H1 (cell line): Measurements from ENCODE around the gene GALNT13. TPM values are rescaled to one million over a fixed set of nuclear protein-coding genes. Genes with fewer than 3 reads are reported as not detected.

Experiments used
- CTCF ChIA-PET: fragments of 300-600 bp; sonication (Branson Sonifier 250); formaldehyde crosslinking; loops from one replicate; lab custom pipeline; 2021; ENCODE audit not compliant: partially characterized antibody; lab: Charles Lee
- POLR2A ChIA-PET: fragments of 300-600 bp; sonication (Branson Sonifier 250); formaldehyde crosslinking; loops from one replicate; lab custom pipeline; 2021; ENCODE audit warnings: inconsistent platforms; ENCODE audit not compliant: partially characterized antibody; lab: Charles Lee
- DNase-seq, 2 experiments: peaks; one replicate each; pipeline versions ENCODE4 v3.0.0 to v3.0.0-alpha.2; 2010 to 2022; ENCODE audit warnings: low spot score in 2 of 2, low read depth in 1 of 2, mixed read lengths in 1 of 2
- FAIRE-seq: peaks from 2 replicates; lab custom pipeline; 2011; peaks lifted over from hg19 to GRCh38; lab: Jason Lieb, UNC
- H2AFZ ChIP-seq: 2 replicates; pipeline ENCODE4 v1.8.1; 2012; ENCODE audit warnings: low read length, inconsistent platforms
- H2AK5ac ChIP-seq: 2 replicates; pipeline ENCODE4 v1.6.1; 2013; ENCODE audit warnings: low read depth, low read length
- H2BK120ac ChIP-seq: replicated peaks from 2 replicates; pipeline ENCODE3; 2013; ENCODE audit warnings: low read depth, low read length, inconsistent platforms
- H2BK12ac ChIP-seq: 2 replicates; pipeline ENCODE4 v1.6.1; 2013; ENCODE audit warnings: low read depth, low read length
- H2BK15ac ChIP-seq: 2 replicates; pipeline ENCODE4 v1.6.1; 2013; ENCODE audit warnings: low read length
- H2BK20ac ChIP-seq: 2 replicates; pipeline ENCODE4 v1.6.1; 2013; ENCODE audit warnings: low read length
- H2BK5ac ChIP-seq: 2 replicates; pipeline ENCODE4 v1.6.1; 2013; ENCODE audit warnings: low read depth, low read length
- H3K14ac ChIP-seq: 2 replicates; pipeline ENCODE4 v1.6.1; 2013; ENCODE audit warnings: inconsistent platforms; ENCODE audit not compliant: insufficient read length
- H3K18ac ChIP-seq: 2 replicates; pipeline ENCODE4 v1.6.1; 2013; ENCODE audit warnings: low read length; ENCODE audit errors: extremely low read depth
- H3K23ac ChIP-seq: 2 replicates; pipeline ENCODE4 v1.6.1; 2013; ENCODE audit warnings: inconsistent platforms; ENCODE audit not compliant: insufficient read length
- H3K23me2 ChIP-seq: 2 replicates; pipeline ENCODE4 v1.6.1; 2013; ENCODE audit warnings: low read depth, low read length
- H3K27ac ChIP-seq: 2 replicates; pipeline ENCODE4 v1.6.1; 2011; ENCODE audit warnings: low read depth, low read length, inconsistent platforms
- H3K27me3 ChIP-seq, 4 experiments: replicated peaks in 1 of 4; 1 replicate in 1 of 4; 2 replicates in 3 of 4; pipeline versions ENCODE4 v1.6.1 to v1.8.1; 2011 to 2013; ENCODE audit warnings: low read length in 3 of 4, mild to moderate bottlenecking in 3 of 4, inconsistent platforms in 2 of 4, mixed read lengths in 2 of 4, moderate library complexity in 1 of 4; ENCODE audit not compliant: control insufficient read depth in 3 of 4, insufficient read depth in 3 of 4; ENCODE audit errors: extremely low read depth in 1 of 4
- H3K36me3 ChIP-seq, 4 experiments: 2 replicates each; pipeline versions ENCODE4 v1.6.1 to v1.8.1; 2011 to 2013; ENCODE audit warnings: mild to moderate bottlenecking in 4 of 4, low read length in 3 of 4, moderate library complexity in 2 of 4, control low read depth in 1 of 4, inconsistent platforms in 1 of 4; ENCODE audit not compliant: insufficient read depth in 4 of 4, control insufficient read depth in 2 of 4
- H3K4ac ChIP-seq: replicated peaks from 2 replicates; pipeline ENCODE3; 2013; ENCODE audit warnings: low read length, low read depth, mixed read lengths, inconsistent platforms; ENCODE audit not compliant: insufficient read length
- H3K4me1 ChIP-seq, 4 experiments: replicated peaks in 1 of 4; 1 replicate in 1 of 4; 2 replicates in 3 of 4; pipeline versions ENCODE4 v1.6.1 to v1.8.1; 2011 to 2013; ENCODE audit warnings: low read length in 3 of 4, inconsistent platforms in 2 of 4, mixed read lengths in 1 of 4; ENCODE audit not compliant: insufficient read depth in 4 of 4, control insufficient read depth in 3 of 4
- H3K4me2 ChIP-seq, 2 experiments: 2 replicates each; pipeline versions ENCODE4 v1.6.1 to v1.8.1; 2011 to 2013; ENCODE audit warnings: low read depth in 2 of 2, low read length in 2 of 2, control low read depth in 1 of 2, inconsistent platforms in 1 of 2, mild to moderate bottlenecking in 1 of 2; ENCODE audit not compliant: insufficient read depth in 1 of 2
- H3K4me3 ChIP-seq, 4 experiments: fragments of 200-600, 300-600 bp in 1 of 4; sonication (generic), shearing (Covaris generic), sonication (Bioruptor Twin) in 1 of 4; 2 replicates each; pipeline versions ENCODE4 v1.5.1 to v1.8.1; 2011 to 2016; ENCODE audit warnings: low read length in 4 of 4, low read depth in 3 of 4, control low read depth in 2 of 4, inconsistent platforms in 2 of 4, mild to moderate bottlenecking in 2 of 4, mixed read lengths in 1 of 4, moderate library complexity in 1 of 4; ENCODE audit not compliant: insufficient read depth in 2 of 4; ENCODE audit errors: extremely low read depth in 1 of 4
- H3K56ac ChIP-seq: replicated peaks from 2 replicates; pipeline ENCODE3; 2013; ENCODE audit warnings: low read depth, mild to moderate bottlenecking, mixed read lengths, low read length, inconsistent platforms; ENCODE audit not compliant: insufficient read length
- H3K79me1 ChIP-seq: 2 replicates; pipeline ENCODE4 v1.6.1; 2013; ENCODE audit warnings: low read depth, low read length, control low read depth
- H3K79me2 ChIP-seq, 2 experiments: 2 replicates each; pipeline versions ENCODE4 v1.6.1 to v1.8.1; 2012 to 2013; ENCODE audit warnings: low read length in 2 of 2, mild to moderate bottlenecking in 2 of 2, inconsistent platforms in 1 of 2; ENCODE audit not compliant: insufficient read depth in 2 of 2, control insufficient read depth in 1 of 2
- H3K9ac ChIP-seq, 4 experiments: replicated peaks in 1 of 4; 1 replicate in 1 of 4; 2 replicates in 3 of 4; pipeline versions ENCODE4 v1.6.1 to v1.8.1; 2011 to 2013; ENCODE audit warnings: low read depth in 3 of 4, low read length in 3 of 4, control low read depth in 2 of 4, mild to moderate bottlenecking in 2 of 4, moderate library complexity in 2 of 4, inconsistent platforms in 1 of 4; ENCODE audit errors: extremely low read depth in 1 of 4
- H3K9me3 ChIP-seq, 2 experiments: 2 replicates each; pipeline versions ENCODE4 v1.6.1 to v1.8.1; 2012 to 2013; ENCODE audit warnings: mild to moderate bottlenecking in 2 of 2, moderate library complexity in 2 of 2, control low read depth in 1 of 2, inconsistent platforms in 1 of 2, low read depth in 1 of 2, low read length in 1 of 2, mixed read lengths in 1 of 2; ENCODE audit not compliant: insufficient read depth in 2 of 2
- H4K20me1 ChIP-seq, 2 experiments: replicated peaks in 1 of 2; 2 replicates each; pipeline versions ENCODE3 to v1.8.1; 2011 to 2013; ENCODE audit warnings: inconsistent platforms in 2 of 2, low read length in 2 of 2, mild to moderate bottlenecking in 1 of 2; ENCODE audit not compliant: insufficient read depth in 2 of 2, control insufficient read depth in 1 of 2
- H4K5ac ChIP-seq: 2 replicates; pipeline ENCODE4 v1.6.1; 2013; ENCODE audit warnings: low read length, low read depth, mixed read lengths, inconsistent platforms; ENCODE audit not compliant: insufficient read length
- H4K8ac ChIP-seq: 2 replicates; pipeline ENCODE4 v1.8.0; 2013; ENCODE audit warnings: mild to moderate bottlenecking, moderate library complexity, low read length, inconsistent platforms; ENCODE audit not compliant: insufficient read depth; ENCODE audit errors: extremely low read depth
- H4K91ac ChIP-seq: replicated peaks from 2 replicates; pipeline ENCODE3; 2013; ENCODE audit warnings: low read length, mixed read lengths, inconsistent platforms; ENCODE audit not compliant: insufficient read length
- CBX5 ChIP-seq: fragments of 300-800, 300-1000 bp; sonication (generic); IDR thresholded peaks from 2 replicates; pipeline ENCODE4 v1.7.1; 2016; ENCODE audit warnings: antibody characterized with exemption, low read length, low read depth
- CHD1 ChIP-seq: IDR thresholded peaks from 2 replicates; pipeline ENCODE4 v1.6.1; 2012; ENCODE audit warnings: low read depth, low read length, improper control_type of control experiment
- EP300 ChIP-seq, 2 experiments: IDR thresholded peaks; 1 replicate in 1 of 2; 2 replicates in 1 of 2; pipeline ENCODE4 v1.6.1; 2011 to 2012; ENCODE audit warnings: low read depth in 2 of 2, low read length in 2 of 2, mild to moderate bottlenecking in 2 of 2, borderline replicate concordance in 1 of 2, inconsistent platforms in 1 of 2, moderate library complexity in 1 of 2
- JUND ChIP-seq: IDR thresholded peaks from 2 replicates; pipeline ENCODE4 v1.6.1; 2011; ENCODE audit warnings: mild to moderate bottlenecking, improper control_type of control experiment, low read length
- PHF8 ChIP-seq: fragments of 200-600 bp; sonication (generic); conservative IDR thresholded peaks from 2 replicates; pipeline ENCODE4 v1.7.1; 2012; ENCODE audit warnings: low read depth, mild to moderate bottlenecking, inconsistent platforms, low read length, moderate library complexity
- SIX5 ChIP-seq: IDR thresholded peaks from 2 replicates; pipeline ENCODE4 v1.6.1; 2011; ENCODE audit warnings: mild to moderate bottlenecking, low read depth, low read length
- SP2 ChIP-seq: IDR thresholded peaks from 2 replicates; pipeline ENCODE4 v1.6.1; 2012; ENCODE audit warnings: mild to moderate bottlenecking, low read length, inconsistent platforms
- SP4 ChIP-seq: IDR thresholded peaks from 2 replicates; pipeline ENCODE4 v1.6.1; 2012; ENCODE audit warnings: low read length, inconsistent platforms
- WGBS, 2 experiments: shearing (Covaris generic) in 1 of 2; methylation state at CpG; one replicate each; pipeline versions ENCODE4 v1.1.6 to v1.1.7; 2013 to 2015; ENCODE audit warnings: low lambda C conversion rate in 2 of 2, mixed read lengths in 2 of 2, inconsistent platforms in 1 of 2, low coverage in 1 of 2, missing lambda C conversion rate in 1 of 2; ENCODE audit not compliant: insufficient replicate concordance in 2 of 2, insufficient coverage in 1 of 2, insufficient read length in 1 of 2; ENCODE audit errors: extremely low coverage in 1 of 2, missing lambda C conversion rate in 1 of 2; 5-methylcytosine and 5-hydroxymethylcytosine counted together
- polyA plus RNA-seq, 7 experiments: library from polyadenylated mRNA; depleted of rRNA in 3 of 7; stranded (reverse) in 5 of 7; unstranded in 2 of 7; fragments of >200 nt in 5 of 7; fragments of 200-250 nt in 2 of 7; gene quantifications; 1 replicate in 5 of 7; 2 replicates in 1 of 7; 4 replicates in 1 of 7; pipeline versions ENCODE4 v1.2.1 to v1.2.3, GENCODE V29; 2011 to 2013; ENCODE audit warnings: missing spikeins in 2 of 7, mixed read lengths in 2 of 7
- total RNA-seq: library from RNA; stranded (reverse); fragmentation: NEBNext Ultra II Directional; extraction: Animal tissue kit (Norgen Biotek cat#: 25700); gene quantifications from 2 replicates; pipeline ENCODE4 v1.2.1, GENCODE V29; 2021
- TF ChIP-seq, protein P1 (sequence below): IDR thresholded peaks from 2 replicates; pipeline ENCODE4 v1.6.1; 2011; ENCODE audit warnings: low read length, improper control_type of control experiment
- TF ChIP-seq, protein P2 (sequence below): IDR thresholded peaks from 2 replicates; pipeline ENCODE4 v1.6.1; 2011; ENCODE audit warnings: low read depth, mild to moderate bottlenecking, low read length; ENCODE audit not compliant: insufficient read depth

The GALNT13 gene
- total and polyA plus RNA-seq, 2 of the 8 experiments (the other 6 are each of a cell fraction or from before 2014, with no cell fraction given): 3.2 to 9.6 TPM

DNA sequence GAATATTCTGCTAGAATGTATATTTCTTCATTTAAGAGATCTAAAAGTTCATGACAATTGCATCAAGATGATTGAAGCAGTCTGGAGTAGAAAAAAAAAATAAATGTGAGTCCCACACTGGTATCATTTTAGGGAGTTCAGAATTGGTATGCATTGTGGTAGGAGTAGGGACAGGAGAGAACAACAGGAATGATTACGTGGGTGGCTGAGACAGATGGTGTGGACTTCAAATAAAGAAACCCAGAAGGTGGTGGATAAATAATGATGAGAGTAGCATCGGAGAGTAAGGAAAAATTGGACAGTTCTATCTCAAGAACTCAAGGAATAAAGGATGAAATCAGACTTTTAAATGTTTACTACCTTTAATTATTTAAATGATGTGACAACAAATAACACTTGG lies 289.6 kb downstream of the GALNT13 start:
- Histone ChIP-seq H3K79me1 (no peaks in the 10 kb centered on the region), H3K14ac (no peak overlapping the region), H3K4me2 (no peak overlapping the region), H4K20me1 (no peaks in the 10 kb centered on the region), H3K36me3 (no peaks in the 10 kb centered on the region), H3K27ac (no peak overlapping the region), H3K4me1 (no peaks in the 10 kb centered on the region), H2AK5ac (no peak overlapping the region), H3K9ac (no peak overlapping the region), H3K4me3 (no peak overlapping the region), H3K4ac (no peak overlapping the region), H2BK15ac (no peak overlapping the region), H3K18ac (no peak overlapping the region), H2AFZ (no peak overlapping the region), H3K9me3 (no peaks in the 10 kb centered on the region), H2BK5ac (no peak overlapping the region), H4K5ac (no peak overlapping the region), H3K23me2 (no peaks in the 10 kb centered on the region), H2BK120ac (no peak overlapping the region), H3K56ac (no peak overlapping the region), H4K8ac (no peak overlapping the region), H3K23ac (no peak overlapping the region), H2BK12ac (no peak overlapping the region), H2BK20ac (no peak overlapping the region), H4K91ac (no peak overlapping the region), H3K27me3 (peaks cover 0 to 2% (median 0%) of the 10 kb centered on the region in 4 experiments; a peak in 1 of 7 replicates), H3K79me2 (no peaks in the 10 kb centered on the region)
- ChIA-PET POLR2A (no interaction called here), CTCF (no interaction called here)
- FAIRE-seq: no peak
- no peak for DNase-seq
- 94% methylated on average over 2 of the region's 2 CpGs; no CpG with 5 or more reads in 1 of the 2 experiments for WGBS, 2 experiments
- TF ChIP-seq CBX5: no peak
- TF ChIP-seq SP4: no peak
- no peak for TF ChIP-seq SIX5
- no peak for TF ChIP-seq CHD1
- no peak for TF ChIP-seq PHF8
- TF ChIP-seq EP300 (IDR thresholded peaks at IDR 0.05; ENCODE audit: borderline replicate concordance in 1 of 2, low read depth in 2 of 2, low read length in 2 of 2): no peak
- TF ChIP-seq, protein P1, sequence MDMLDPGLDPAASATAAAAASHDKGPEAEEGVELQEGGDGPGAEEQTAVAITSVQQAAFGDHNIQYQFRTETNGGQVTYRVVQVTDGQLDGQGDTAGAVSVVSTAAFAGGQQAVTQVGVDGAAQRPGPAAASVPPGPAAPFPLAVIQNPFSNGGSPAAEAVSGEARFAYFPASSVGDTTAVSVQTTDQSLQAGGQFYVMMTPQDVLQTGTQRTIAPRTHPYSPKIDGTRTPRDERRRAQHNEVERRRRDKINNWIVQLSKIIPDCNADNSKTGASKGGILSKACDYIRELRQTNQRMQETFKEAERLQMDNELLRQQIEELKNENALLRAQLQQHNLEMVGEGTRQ: no peak
- TF ChIP-seq, protein P2, sequence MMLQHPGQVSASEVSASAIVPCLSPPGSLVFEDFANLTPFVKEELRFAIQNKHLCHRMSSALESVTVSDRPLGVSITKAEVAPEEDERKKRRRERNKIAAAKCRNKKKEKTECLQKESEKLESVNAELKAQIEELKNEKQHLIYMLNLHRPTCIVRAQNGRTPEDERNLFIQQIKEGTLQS: no peak
- TF ChIP-seq JUND: no peak
- no peak for TF ChIP-seq SP2
